ENCODE data around the gene NTM.
"Not testable (repeated sequence)": the region's sequence is repeated elsewhere in the genome, so short reads cannot be mapped to it uniquely, and the experiment has no call there.

The NTM gene

GRCh38 chr11:131672191-131672590 lies 301.8 kb downstream of the NTM start:
- Histone ChIP-seq H3K4me1 (ENCODE audit: control insufficient read depth, insufficient read depth, low read length) (peaks cover 2% of the 10 kb centered on the region), H3K27ac (ENCODE audit: low read length) (no peak overlapping the region), H3K27me3 (ENCODE audit: control insufficient read depth in 1 of 2, insufficient read depth in 2 of 2, low read length in 2 of 2) (peaks cover 2 to 5% of the 10 kb centered on the region in 2 donors), H3K9me3 (ENCODE audit: control insufficient read depth in 2 of 2, low read length in 2 of 2) (no peaks in the 10 kb centered on the region), H3K9ac (ENCODE audit: low read length in 2 of 2) (no peak overlapping the region), H3K36me3 (ENCODE audit: control insufficient read depth in 2 of 2, insufficient read depth in 2 of 2, low read length in 2 of 2) (no peaks in the 10 kb centered on the region), H3K4me3 (ENCODE audit: low read length in 2 of 2) (no peak overlapping the region)

- Histone ChIP-seq H3K4me3 (ENCODE audit: low read length in 2 of 2) (no peak overlapping the region), H3K36me3 (ENCODE audit: control insufficient read depth in 2 of 2, insufficient read depth in 2 of 2, low read length in 2 of 2) (no peaks in the 10 kb centered on the region), H3K4me1 (ENCODE audit: control insufficient read depth, insufficient read depth, low read length) (peaks cover 2% of the 10 kb centered on the region), H3K9me3 (ENCODE audit: control insufficient read depth in 2 of 2, low read length in 2 of 2) (no peaks in the 10 kb centered on the region), H3K9ac (ENCODE audit: low read length in 2 of 2) (no peak overlapping the region), H3K27me3 (ENCODE audit: control insufficient read depth in 1 of 2, insufficient read depth in 2 of 2, low read length in 2 of 2) (peaks cover 2 to 3% of the 10 kb centered on the region in 2 donors), H3K27ac (ENCODE audit: low read length) (no peak overlapping the region)
Observed at GRCh38 chr11:131674051-131674755, 303.8 kb downstream of the NTM start.

GRCh38 chr11:131675121-131675888 lies 304.9 kb downstream of the NTM start:
- Histone ChIP-seq H3K4me1 (ENCODE audit: control insufficient read depth, insufficient read depth, low read length) (peaks cover 2% of the 10 kb centered on the region), H3K9me3 (ENCODE audit: control insufficient read depth in 2 of 2, low read length in 2 of 2) (no peaks in the 10 kb centered on the region), H3K4me3 (ENCODE audit: low read length in 2 of 2) (no peak overlapping the region), H3K27ac (ENCODE audit: low read length) (no peak overlapping the region), H3K9ac (ENCODE audit: low read length in 2 of 2) (no peak overlapping the region), H3K27me3 (ENCODE audit: control insufficient read depth in 1 of 2, insufficient read depth in 2 of 2, low read length in 2 of 2) (peaks cover 2 to 7% of the 10 kb centered on the region in 2 donors), H3K36me3 (ENCODE audit: control insufficient read depth in 2 of 2, insufficient read depth in 2 of 2, low read length in 2 of 2) (no peaks in the 10 kb centered on the region)

- no peak overlapping the region for H3K27ac ChIP-seq (ENCODE audit: low read length)
- H3K27me3 ChIP-seq (ENCODE audit: control insufficient read depth in 1 of 2, insufficient read depth in 2 of 2, low read length in 2 of 2) = peaks cover 7 to 17% of the 10 kb centered on the region in 2 donors
- H3K9me3 ChIP-seq (ENCODE audit: control insufficient read depth in 2 of 2, low read length in 2 of 2) = no peaks in the 10 kb centered on the region
- no peaks in the 10 kb centered on the region for H3K36me3 ChIP-seq (ENCODE audit: control insufficient read depth in 2 of 2, insufficient read depth in 2 of 2, low read length in 2 of 2)
- H3K4me3 ChIP-seq (ENCODE audit: low read length in 2 of 2) = no peak overlapping the region
- peaks cover 2% of the 10 kb centered on the region for H3K4me1 ChIP-seq (ENCODE audit: control insufficient read depth, insufficient read depth, low read length)
- no peak overlapping the region for H3K9ac ChIP-seq (ENCODE audit: low read length in 2 of 2)
Observed at GRCh38 chr11:131677828-131678470, 307.5 kb downstream of the NTM start.

- peaks cover under 1% of the 10 kb centered on the region for H3K4me1 ChIP-seq (ENCODE audit: control insufficient read depth, insufficient read depth, low read length)
Observed at GRCh38 chr11:131678658-131679340, 308.4 kb downstream of the NTM start.

GRCh38 chr11:131680448-131680847 lies 310.0 kb downstream of the NTM start:
- not testable (repeated sequence) for H3K27ac ChIP-seq (ENCODE audit: low read length); H3K4me3 ChIP-seq (ENCODE audit: low read length in 2 of 2); H3K9me3 ChIP-seq (ENCODE audit: control insufficient read depth in 2 of 2, low read length in 2 of 2); H3K36me3 ChIP-seq (ENCODE audit: control insufficient read depth in 2 of 2, insufficient read depth in 2 of 2, low read length in 2 of 2); H3K4me1 ChIP-seq (ENCODE audit: control insufficient read depth, insufficient read depth, low read length); H3K9ac ChIP-seq (ENCODE audit: low read length in 2 of 2)
- peaks cover 10 to 26% of the 10 kb centered on the region in 2 donors for H3K27me3 ChIP-seq (ENCODE audit: control insufficient read depth in 1 of 2, insufficient read depth in 2 of 2, low read length in 2 of 2)

More at GRCh38 chr11:131678658-131679340, 308.4 kb downstream of the NTM start:
- H3K27ac ChIP-seq (ENCODE audit: low read length) = no peak overlapping the region
- no peaks in the 10 kb centered on the region for H3K9me3 ChIP-seq (ENCODE audit: control insufficient read depth in 2 of 2, low read length in 2 of 2)
- peaks cover 7 to 23% of the 10 kb centered on the region in 2 donors for H3K27me3 ChIP-seq (ENCODE audit: control insufficient read depth in 1 of 2, insufficient read depth in 2 of 2, low read length in 2 of 2)
- no peak overlapping the region for H3K9ac ChIP-seq (ENCODE audit: low read length in 2 of 2)
- no peak overlapping the region for H3K4me3 ChIP-seq (ENCODE audit: low read length in 2 of 2)
- no peaks in the 10 kb centered on the region for H3K36me3 ChIP-seq (ENCODE audit: control insufficient read depth in 2 of 2, insufficient read depth in 2 of 2, low read length in 2 of 2)

- no peaks in the 10 kb centered on the region for H3K36me3 ChIP-seq (ENCODE audit: control insufficient read depth in 2 of 2, insufficient read depth in 2 of 2, low read length in 2 of 2)
Observed at GRCh38 chr11:131681920-131682319, 311.5 kb downstream of the NTM start.

GRCh38 chr11:131682373-131683015 lies 312.1 kb downstream of the NTM start:
- Histone ChIP-seq H3K9me3 (ENCODE audit: control insufficient read depth in 2 of 2, low read length in 2 of 2) (no peaks in the 10 kb centered on the region), H3K36me3 (ENCODE audit: control insufficient read depth in 2 of 2, insufficient read depth in 2 of 2, low read length in 2 of 2) (no peaks in the 10 kb centered on the region), H3K4me1 (ENCODE audit: control insufficient read depth, insufficient read depth, low read length) (no peaks in the 10 kb centered on the region), H3K27ac (ENCODE audit: low read length) (no peak overlapping the region), H3K27me3 (ENCODE audit: control insufficient read depth in 1 of 2, insufficient read depth in 2 of 2, low read length in 2 of 2) (peaks cover 8 to 26% of the 10 kb centered on the region in 2 donors), H3K4me3 (ENCODE audit: low read length in 2 of 2) (no peak overlapping the region), H3K9ac (ENCODE audit: low read length in 2 of 2) (no peak overlapping the region)

More at GRCh38 chr11:131681920-131682319, 311.5 kb downstream of the NTM start:
- no peak overlapping the region for H3K9ac ChIP-seq (ENCODE audit: low read length in 2 of 2)
- H3K27me3 ChIP-seq (ENCODE audit: control insufficient read depth in 1 of 2, insufficient read depth in 2 of 2, low read length in 2 of 2) = peaks cover 10 to 26% of the 10 kb centered on the region in 2 donors
- no peak overlapping the region for H3K4me3 ChIP-seq (ENCODE audit: low read length in 2 of 2)
- no peaks in the 10 kb centered on the region for H3K4me1 ChIP-seq (ENCODE audit: control insufficient read depth, insufficient read depth, low read length)
- no peaks in the 10 kb centered on the region for H3K9me3 ChIP-seq (ENCODE audit: control insufficient read depth in 2 of 2, low read length in 2 of 2)
- H3K27ac ChIP-seq (ENCODE audit: low read length) = no peak overlapping the region

GRCh38 chr11:131683131-131683530 lies 312.7 kb downstream of the NTM start:
- H3K9ac ChIP-seq (ENCODE audit: low read length in 2 of 2) = no peak overlapping the region
- no peaks in the 10 kb centered on the region for H3K4me1 ChIP-seq (ENCODE audit: control insufficient read depth, insufficient read depth, low read length)
- H3K27me3 ChIP-seq (ENCODE audit: control insufficient read depth in 1 of 2, insufficient read depth in 2 of 2, low read length in 2 of 2) = peaks cover 8 to 26% of the 10 kb centered on the region in 2 donors
- no peaks in the 10 kb centered on the region for H3K9me3 ChIP-seq (ENCODE audit: control insufficient read depth in 2 of 2, low read length in 2 of 2)
- H3K27ac ChIP-seq (ENCODE audit: low read length) = no peak overlapping the region
- no peaks in the 10 kb centered on the region for H3K36me3 ChIP-seq (ENCODE audit: control insufficient read depth in 2 of 2, insufficient read depth in 2 of 2, low read length in 2 of 2)
- H3K4me3 ChIP-seq (ENCODE audit: low read length in 2 of 2) = no peak overlapping the region

- H3K4me1 ChIP-seq (ENCODE audit: control insufficient read depth, insufficient read depth, low read length) = no peaks in the 10 kb centered on the region
- no peak overlapping the region for H3K4me3 ChIP-seq (ENCODE audit: low read length in 2 of 2)
- no peaks in the 10 kb centered on the region for H3K9me3 ChIP-seq (ENCODE audit: control insufficient read depth in 2 of 2, low read length in 2 of 2)
- H3K27me3 ChIP-seq (ENCODE audit: control insufficient read depth in 1 of 2, insufficient read depth in 2 of 2, low read length in 2 of 2) = peaks cover 8 to 28% of the 10 kb centered on the region in 2 donors
- H3K27ac ChIP-seq (ENCODE audit: low read length) = no peak overlapping the region
- no peak overlapping the region for H3K9ac ChIP-seq (ENCODE audit: low read length in 2 of 2)
- no peaks in the 10 kb centered on the region for H3K36me3 ChIP-seq (ENCODE audit: control insufficient read depth in 2 of 2, insufficient read depth in 2 of 2, low read length in 2 of 2)
Observed at GRCh38 chr11:131683666-131684065, 313.3 kb downstream of the NTM start.
